AG04450 (cell line): ENCODE measurements around the gene UNC5C. TPM values are rescaled to one million over a fixed set of nuclear protein-coding genes. Genes with fewer than 3 reads are reported as not detected.

ENCODE experiments used
- CTCF ChIA-PET: fragments of 300-600, 350-600 bp; formaldehyde crosslinking; extraction: SDS; loops from one replicate; lab custom pipeline; 2022; ENCODE audit warnings: antibody characterized with exemption, inconsistent platforms; lab: Charles Lee
- POLR2A ChIA-PET: fragments of 350-600 bp; formaldehyde crosslinking; extraction: SDS; loops from one replicate; lab custom pipeline; 2021; ENCODE audit warnings: antibody characterized with exemption, inconsistent platforms; lab: Yijun Ruan, JAX
- DNase-seq: peaks from one replicate; pipeline ENCODE4 v3.0.0-alpha.2; 2011; ENCODE audit warnings: low read depth, low spot score
- H3K27ac ChIP-seq: one replicate; pipeline ENCODE4 v1.5.1; 2012; ENCODE audit warnings: low read depth, low read length, control low read depth
- H3K27me3 ChIP-seq: one replicate; pipeline ENCODE4 v1.6.0; 2012; ENCODE audit warnings: low read length; ENCODE audit not compliant: control insufficient read depth, insufficient read depth
- H3K4me3 ChIP-seq: 2 replicates; pipeline ENCODE4 v1.5.1; 2011; ENCODE audit warnings: mild to moderate bottlenecking, low read depth, low read length, control low read depth
- H3K9me3 ChIP-seq: 2 replicates; pipeline ENCODE4 v1.5.1; 2012; ENCODE audit warnings: low read length; ENCODE audit not compliant: control insufficient read depth, insufficient read depth
- CTCF ChIP-seq: IDR thresholded peaks from 2 replicates; pipeline ENCODE4 v1.5.1; 2011; ENCODE audit warnings: low read depth, low read length, control low read depth, inconsistent platforms
- polyA plus RNA-seq: library from polyadenylated mRNA; depleted of rRNA; stranded (reverse); fragments of >200 nt; gene quantifications from 2 replicates; pipeline ENCODE4 v1.2.3, GENCODE V29; 2011

UNC5C gene
- polyA plus RNA-seq, 1 experiment: 0.07 TPM

- no peak for DNase-seq
- POLR2A ChIA-PET: no interaction called here
- no peak for TF ChIP-seq CTCF
- Histone ChIP-seq H3K27ac (no peak overlapping the region), H3K27me3 (no peaks in the 10 kb centered on the region), H3K4me3 (no peak overlapping the region), H3K9me3 (no peaks in the 10 kb centered on the region)
- CTCF ChIA-PET: interaction anchor here (1.2 kb wide), 1 partner anchor 82 kb away, joined by 3 read pairs; no protein-coding TSS in a partner anchor
Measured at GRCh38 chr4:95590615-95591014, 41.8 kb upstream of the UNC5C start.

- CTCF ChIA-PET: no interaction called here
- H3K4me3 ChIP-seq: no peak overlapping the region
- no peaks in the 10 kb centered on the region for H3K27me3 ChIP-seq
- no peak for TF ChIP-seq CTCF
- no peak for DNase-seq
- H3K9me3 ChIP-seq: no peaks in the 10 kb centered on the region
- POLR2A ChIA-PET: no interaction called here
- no peak overlapping the region for H3K27ac ChIP-seq
Measured at GRCh38 chr4:95585016-95585695, 36.4 kb upstream of the UNC5C start.

- TF ChIP-seq CTCF: no peak
- DNase-seq: no peak
- H3K27me3 ChIP-seq: no peaks in the 10 kb centered on the region
- CTCF ChIA-PET: no interaction called here
- POLR2A ChIA-PET: no interaction called here
- no peaks in the 10 kb centered on the region for H3K9me3 ChIP-seq
- no peak overlapping the region for H3K4me3 ChIP-seq
- no peak overlapping the region for H3K27ac ChIP-seq
Measured at GRCh38 chr4:95580226-95580625, 31.5 kb upstream of the UNC5C start.

GRCh38 chr4:95572304-95572991 lies 23.7 kb upstream of the UNC5C start:
- no peak for DNase-seq
- no peaks in the 10 kb centered on the region for H3K27me3 ChIP-seq
- POLR2A ChIA-PET: no interaction called here
- no peak overlapping the region for H3K4me3 ChIP-seq
- TF ChIP-seq CTCF: no peak
- CTCF ChIA-PET: no interaction called here
- H3K27ac ChIP-seq: no peak overlapping the region
- H3K9me3 ChIP-seq: no peaks in the 10 kb centered on the region

- ChIA-PET CTCF (no interaction called here), POLR2A (no interaction called here)
- Histone ChIP-seq H3K9me3 (no peaks in the 10 kb centered on the region), H3K27me3 (no peaks in the 10 kb centered on the region), H3K27ac (no peak overlapping the region), H3K4me3 (no peak overlapping the region)
- no peak for DNase-seq
- TF ChIP-seq CTCF: no peak
Measured at GRCh38 chr4:95571577-95571976, 22.8 kb upstream of the UNC5C start.
